Thoracic aorta (tissue), 2 donors: Measurements from ENCODE around the gene ERGIC1. TPM values are rescaled to one million over a fixed set of nuclear protein-coding genes. Genes with fewer than 3 reads are reported as not detected.

Source experiments
- ATAC-seq: fragments of 150-250 bp; one replicate; pipeline ENCODE4 v1.8.0; 2017; ENCODE audit warnings: low read depth; ENCODE audit not compliant: insufficient number of reproducible peaks, low FRiP score
- DNase-seq: peaks from one replicate; pipeline ENCODE4 v3.0.0-alpha.2; 2020; ENCODE audit warnings: low spot score
- H3K27ac ChIP-seq, 2 donors: fragments of 200-600 bp; sonication (generic); 1 replicate in 1 of 2; 2 replicates in 1 of 2; pipeline ENCODE4 v1.5.1; 2016; ENCODE audit warnings: mild to moderate bottlenecking in 2 of 2, moderate library complexity in 2 of 2
- H3K27me3 ChIP-seq: fragments of 200-600 bp; sonication (generic); replicated peaks from 2 replicates; pipeline ENCODE4 v1.6.0; 2016; ENCODE audit warnings: mild to moderate bottlenecking; ENCODE audit not compliant: insufficient read depth
- H3K36me3 ChIP-seq: fragments of 200-600 bp; sonication (generic); one replicate; pipeline ENCODE4 v1.5.1; 2016
- H3K4me1 ChIP-seq, 2 donors: fragments of 200-600 bp; sonication (generic); 1 replicate in 1 of 2; 2 replicates in 1 of 2; pipeline versions ENCODE4 v1.5.1 to v1.6.0; 2016; ENCODE audit warnings: low read depth in 2 of 2, mild to moderate bottlenecking in 1 of 2; ENCODE audit not compliant: control insufficient read depth in 1 of 2
- H3K4me3 ChIP-seq: fragments of 200-600 bp; sonication (generic); 2 replicates; pipeline ENCODE4 v1.5.1; 2016; ENCODE audit warnings: mild to moderate bottlenecking
- H3K9me3 ChIP-seq: fragments of 200-600 bp; sonication (generic); 2 replicates; pipeline ENCODE4 v1.5.1; 2016
- total RNA-seq, 2 donors: library from RNA; depleted of rRNA; stranded (reverse); fragments of >200 nt; gene quantifications; one replicate each; pipeline versions ENCODE4 v1.1.0 to v1.2.3, GENCODE V29; 2016
- TF ChIP-seq, protein P1 (sequence below): fragments of 200-600 bp; sonication (generic); IDR thresholded peaks from one replicate; pipeline ENCODE4 v1.5.1; 2019; ENCODE audit warnings: antibody characterized with exemption

The ERGIC1 gene
- total RNA-seq, 2 donors from 2014 or later: 141 to 230 TPM

DNA sequence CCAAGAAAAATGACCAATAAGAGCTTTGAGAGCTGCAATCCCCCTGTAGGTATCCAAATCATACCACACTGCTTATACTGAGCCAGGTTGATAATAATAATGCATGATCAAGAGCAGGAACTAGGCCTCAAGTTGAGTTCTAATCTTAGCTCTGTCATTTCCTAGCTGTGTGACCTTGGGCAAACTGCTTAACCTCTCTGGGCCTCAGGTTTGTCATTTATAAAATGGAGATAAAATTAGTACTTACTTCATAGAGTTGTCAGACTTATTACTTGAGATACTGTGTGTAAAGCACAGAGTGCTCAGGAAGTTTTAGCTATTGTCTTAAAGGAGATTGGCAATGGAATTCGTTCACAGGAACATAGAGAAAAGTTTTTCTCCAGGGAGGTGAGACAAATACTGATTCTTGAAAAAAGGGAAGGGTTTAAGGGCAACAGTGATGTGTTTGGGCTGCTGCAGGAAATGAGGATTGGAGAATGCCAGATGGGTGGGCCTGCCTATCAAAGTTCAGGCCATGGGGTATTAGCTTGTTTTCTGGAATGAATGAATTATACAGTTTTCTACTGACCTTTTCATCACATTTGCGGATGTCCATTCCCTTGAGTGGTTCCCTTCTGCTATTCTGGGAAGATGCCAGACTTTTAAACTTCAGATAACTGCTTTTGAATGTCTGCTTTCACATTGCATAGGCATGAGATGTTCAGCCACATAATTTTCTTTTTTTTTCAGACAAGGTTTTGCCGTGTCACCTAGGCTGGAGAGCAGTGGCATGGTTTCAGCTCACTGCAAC, 139.3 kb downstream of the ERGIC1 start:
- Histone ChIP-seq H3K36me3 (peaks cover 14% of the 10 kb centered on the region), H3K27me3 (no peaks in the 10 kb centered on the region), H3K9me3 (no peaks in the 10 kb centered on the region), H3K4me3 (no peak overlapping the region), H3K4me1 (no peaks in the 10 kb centered on the region), H3K27ac (no peak overlapping the region)
- no peak for DNase-seq
- ATAC-seq: no peak
- TF ChIP-seq, protein P1, sequence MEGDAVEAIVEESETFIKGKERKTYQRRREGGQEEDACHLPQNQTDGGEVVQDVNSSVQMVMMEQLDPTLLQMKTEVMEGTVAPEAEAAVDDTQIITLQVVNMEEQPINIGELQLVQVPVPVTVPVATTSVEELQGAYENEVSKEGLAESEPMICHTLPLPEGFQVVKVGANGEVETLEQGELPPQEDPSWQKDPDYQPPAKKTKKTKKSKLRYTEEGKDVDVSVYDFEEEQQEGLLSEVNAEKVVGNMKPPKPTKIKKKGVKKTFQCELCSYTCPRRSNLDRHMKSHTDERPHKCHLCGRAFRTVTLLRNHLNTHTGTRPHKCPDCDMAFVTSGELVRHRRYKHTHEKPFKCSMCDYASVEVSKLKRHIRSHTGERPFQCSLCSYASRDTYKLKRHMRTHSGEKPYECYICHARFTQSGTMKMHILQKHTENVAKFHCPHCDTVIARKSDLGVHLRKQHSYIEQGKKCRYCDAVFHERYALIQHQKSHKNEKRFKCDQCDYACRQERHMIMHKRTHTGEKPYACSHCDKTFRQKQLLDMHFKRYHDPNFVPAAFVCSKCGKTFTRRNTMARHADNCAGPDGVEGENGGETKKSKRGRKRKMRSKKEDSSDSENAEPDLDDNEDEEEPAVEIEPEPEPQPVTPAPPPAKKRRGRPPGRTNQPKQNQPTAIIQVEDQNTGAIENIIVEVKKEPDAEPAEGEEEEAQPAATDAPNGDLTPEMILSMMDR: no peak

DNA sequence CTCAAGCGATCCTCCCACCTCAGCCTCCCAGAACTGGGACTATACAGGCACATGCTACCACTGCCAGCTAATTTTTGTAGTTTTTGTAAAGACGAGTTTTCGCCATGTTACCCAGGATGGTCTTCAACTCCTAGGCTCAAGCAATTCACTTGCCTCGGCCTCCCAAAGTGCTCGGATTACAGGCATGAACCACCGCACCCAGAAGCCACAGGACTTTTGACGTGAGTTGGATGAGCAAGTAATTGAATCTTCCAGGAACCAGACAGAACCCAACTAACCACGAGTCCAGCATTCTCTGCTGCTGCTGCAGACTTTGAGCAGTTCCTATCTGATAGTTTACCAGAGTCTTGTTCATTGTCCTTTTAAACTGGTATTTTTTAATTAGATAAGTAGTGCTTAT, 139.9 kb downstream of the ERGIC1 start:
- Histone ChIP-seq H3K4me1 (no peaks in the 10 kb centered on the region), H3K4me3 (no peak overlapping the region), H3K27ac (no peak overlapping the region), H3K27me3 (no peaks in the 10 kb centered on the region), H3K9me3 (no peaks in the 10 kb centered on the region), H3K36me3 (peaks cover 11% of the 10 kb centered on the region)
- DNase-seq (no peak), ATAC-seq (no peak)
- TF ChIP-seq, protein P1: no peak

DNA sequence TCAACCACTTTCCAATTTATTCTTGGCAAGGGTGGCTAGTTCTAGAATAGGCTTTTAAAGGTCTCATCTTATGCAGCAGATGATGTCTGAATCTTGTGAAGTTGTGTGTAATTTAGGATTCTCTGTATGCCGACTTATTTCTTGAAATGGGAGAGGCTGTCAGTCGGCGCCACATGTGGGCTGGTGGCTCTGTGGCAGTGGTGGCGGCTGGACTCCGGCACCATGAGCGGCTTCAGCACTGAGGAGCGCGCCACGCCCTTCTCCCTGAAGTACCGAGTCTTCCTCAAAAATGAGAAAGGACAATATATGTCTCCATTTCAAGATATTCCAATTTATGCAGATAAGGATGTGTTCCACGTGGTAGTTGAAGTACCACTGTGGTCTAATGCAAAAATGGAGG, 141.2 kb downstream of the ERGIC1 start:
- TF ChIP-seq, protein P1: no peak
- Histone ChIP-seq H3K36me3 (no peaks in the 10 kb centered on the region), H3K9me3 (no peaks in the 10 kb centered on the region), H3K27me3 (no peaks in the 10 kb centered on the region), H3K4me1 (no peaks in the 10 kb centered on the region), H3K4me3 (no peak overlapping the region), H3K27ac (no peak overlapping the region)
- ATAC-seq: no peak
- no peak for DNase-seq

- no peak overlapping the region for H3K4me3 ChIP-seq
- no peak for ATAC-seq
- no peaks in the 10 kb centered on the region for H3K36me3 ChIP-seq
- no peak for DNase-seq
- no peaks in the 10 kb centered on the region for H3K9me3 ChIP-seq
- H3K27me3 ChIP-seq: no peaks in the 10 kb centered on the region
- no peak overlapping the region for H3K27ac ChIP-seq
- TF ChIP-seq, protein P1: no peak
- H3K4me1 ChIP-seq: peaks cover under 1 to 11% of the 10 kb centered on the region in 2 donors
Observed at GRCh38 chr5:172979778-172980177, 145.7 kb downstream of the ERGIC1 start.

DNA sequence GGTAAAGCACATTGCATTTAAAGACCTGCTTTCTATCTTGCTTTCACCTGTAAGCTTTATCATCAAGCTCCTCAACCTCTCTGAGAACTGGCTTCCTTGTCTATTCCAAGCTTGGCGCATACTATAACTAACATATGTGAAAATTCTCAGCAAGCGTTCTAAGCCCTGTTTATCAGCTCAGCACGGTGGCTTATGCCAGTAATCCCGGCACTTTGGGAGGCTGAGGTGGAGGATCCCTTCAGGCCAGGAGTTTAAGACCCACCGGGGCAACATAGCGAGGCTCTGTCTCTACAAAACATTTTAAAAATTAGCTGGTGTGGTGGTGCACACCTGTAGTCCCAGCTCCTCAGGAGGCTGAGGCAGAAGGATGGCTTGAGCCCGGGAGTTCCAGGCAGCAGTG, 147.9 kb downstream of the ERGIC1 start:
- Histone ChIP-seq H3K4me3 (no peak overlapping the region), H3K4me1 (peaks cover 19 to 32% of the 10 kb centered on the region in 2 donors), H3K27ac (no peak overlapping the region), H3K36me3 (no peaks in the 10 kb centered on the region), H3K9me3 (no peaks in the 10 kb centered on the region), H3K27me3 (no peaks in the 10 kb centered on the region)
- ATAC-seq (no peak), DNase-seq (no peak)
- TF ChIP-seq, protein P1: no peak
